Heart left ventricle (tissue), 16 donors: ENCODE measurements around the gene MAGI2. TPM values are rescaled to one million over a fixed set of nuclear protein-coding genes. Genes with fewer than 3 reads are reported as not detected.
A peak's percentile ranks its signal among the peaks of the same experiment; 100 is the strongest.

Experiments
- ATAC-seq, 4 donors: fragments of 200-7000 bp; cut with Tn5 transposase; one replicate each; pipeline ENCODE4 v1.9.1; 2020 to 2022; ENCODE audit warnings: moderate library complexity in 4 of 4, mild to moderate bottlenecking in 3 of 4, moderate number of reproducible peaks in 1 of 4
- DNase-seq, 5 donors: peaks; one replicate each; pipeline ENCODE4 v3.0.0-alpha.2; 2020
- H3K27ac ChIP-seq, 12 donors: fragments of 200-600 bp; sonication (generic) in 4 of 12; one replicate each; pipeline versions ENCODE4 v1.5.0 to v1.8.0; 2016 to 2022; ENCODE audit warnings: mild to moderate bottlenecking in 2 of 12
- H3K27me3 ChIP-seq, 9 donors: fragments of 200-600 bp; sonication (generic) in 2 of 9; one replicate each; pipeline versions ENCODE4 v1.5.1 to v1.8.0; 2016 to 2022; ENCODE audit warnings: mild to moderate bottlenecking in 3 of 9
- H3K36me3 ChIP-seq, 9 donors: fragments of 200-600 bp; sonication (generic) in 2 of 9; one replicate each; pipeline versions ENCODE4 v1.5.0 to v1.8.0; 2018 to 2022; ENCODE audit warnings: mild to moderate bottlenecking in 2 of 9
- H3K4me1 ChIP-seq, 12 donors: fragments of 200-600 bp; sonication (generic) in 4 of 12; one replicate each; pipeline versions ENCODE4 v1.5.0 to v1.8.0; 2016 to 2022; ENCODE audit warnings: mild to moderate bottlenecking in 3 of 12
- H3K4me3 ChIP-seq, 12 donors: fragments of 200-600 bp; sonication (generic) in 4 of 12; one replicate each; pipeline versions ENCODE4 v1.5.0 to v1.8.0; 2017 to 2022; ENCODE audit warnings: mild to moderate bottlenecking in 9 of 12, moderate library complexity in 4 of 12
- H3K9me3 ChIP-seq, 12 donors: fragments of 200-600 bp; sonication (generic) in 4 of 12; one replicate each; pipeline versions ENCODE4 v1.5.0 to v1.8.0; 2016 to 2022; ENCODE audit warnings: mild to moderate bottlenecking in 1 of 12
- CTCF ChIP-seq, 12 donors: fragments of 200-600 bp; sonication (generic) in 4 of 12; IDR thresholded peaks; one replicate each; pipeline versions ENCODE4 v1.5.0 to v1.8.0; 2018 to 2022; ENCODE audit warnings: antibody characterized with exemption in 12 of 12, mild to moderate bottlenecking in 5 of 12
- POLR2A ChIP-seq, 2 donors: fragments of 450-650 bp; IDR thresholded peaks; one replicate each; pipeline ENCODE4 v1.6.1; 2017; ENCODE audit warnings: antibody characterized with exemption in 2 of 2, mild to moderate bottlenecking in 2 of 2, moderate library complexity in 2 of 2
- WGBS, 4 donors: extraction: QIAGEN DNeasy Blood & Tissue Kit in 2 of 4; methylation state at CpG; one replicate each; pipeline versions ENCODE4 v1.1.5 to v1.1.7; 2013 to 2018; 5-methylcytosine and 5-hydroxymethylcytosine counted together
- intact Hi-C, 10 donors: fragments of 100-400 bp; cut with DNase I; formaldehyde crosslinking; loops; one replicate each; pipeline versions ENCODE4 v1.11.1 to v1.14.2; 2022
- polyA plus RNA-seq, 2 donors: library from polyadenylated mRNA; stranded (reverse); fragments of 200-250 nt; gene quantifications; one replicate each; pipeline ENCODE4 v1.2.3, GENCODE V29; 2013
- total RNA-seq, 9 donors: library from RNA; depleted of rRNA in 2 of 9; stranded (reverse); fragments of >200 nt in 2 of 9; fragmentation: NEBNext Ultra II Directional in 3 of 9; extraction: Animal tissue kit (Norgen Biotek cat#: 25700) in 3 of 9; gene quantifications; one replicate each; pipeline versions ENCODE4 v1.1.0 to v1.2.4, GENCODE V29; 2016 to 2023
- donor health status: ischemic (EF 13 %, LVEDD 7.1; RV severe dilation, severe dysfunction).
- donor health status: healthy with polysubstance abuse.
- donor health status: DM: no; HTN: yes; CAD: no.
- donor health status: DM: no; HTN: no; CAD: no.
- donor health status: ischemic (EF 25% LVEDD 6.9; RV normal size, moderate dysfunction).
- donor health status: ischemic (EF 25% LVEDD 5.7; RV mildly dilated, moderate dysfunction).
- donor health status: healthy.
- donor health status: DM: yes; HTN: yes; CAD: no.
- donor health status: ischemic (EF 35%, LVEDD 5.7; RV mildly dilated, moderate dysfunction).
- donor health status: nonischemic (EF 11% LVEDD 7.7; RV severe dilation, severe dysfunction).
- donor health status: DM: yes; HTN: yes; CAD: no.
- donor health status: PGD.
- donor health status: ischemic (EF 29% LVEDD 5.4; RV normal size, mild dysfunction).
- donor health status: nonischemic (EF 23%, LVEDD 6.1; RV moderate dilation, normal function).

Gene MAGI2
- total and polyA plus RNA-seq, 11 donors = 1.1 to 6.8 (median 3.8) TPM

- Histone ChIP-seq H3K4me3 (no peak overlapping the region), H3K36me3 (no peaks in the 10 kb centered on the region), H3K27me3 (no peaks in the 10 kb centered on the region), H3K27ac (no peak overlapping the region), H3K9me3 (no peaks in the 10 kb centered on the region), H3K4me1 (no peaks in the 10 kb centered on the region)
- WGBS, 4 donors = 73 to 87% (median 80%) methylated on average over 1 of the region's 1 CpG
- no peak for ATAC-seq
- TF ChIP-seq CTCF (IDR thresholded peaks at IDR 0.05) = peak in 1 of 12 donors; percentile 16
- no peak for TF ChIP-seq POLR2A (IDR thresholded peaks at IDR 0.05)
- intact Hi-C loops = no loop called here
- no peak for DNase-seq
These were observed 1019.2 kb downstream of the MAGI2 start for GRCh38 chr7:78434281-78434680.

DNA sequence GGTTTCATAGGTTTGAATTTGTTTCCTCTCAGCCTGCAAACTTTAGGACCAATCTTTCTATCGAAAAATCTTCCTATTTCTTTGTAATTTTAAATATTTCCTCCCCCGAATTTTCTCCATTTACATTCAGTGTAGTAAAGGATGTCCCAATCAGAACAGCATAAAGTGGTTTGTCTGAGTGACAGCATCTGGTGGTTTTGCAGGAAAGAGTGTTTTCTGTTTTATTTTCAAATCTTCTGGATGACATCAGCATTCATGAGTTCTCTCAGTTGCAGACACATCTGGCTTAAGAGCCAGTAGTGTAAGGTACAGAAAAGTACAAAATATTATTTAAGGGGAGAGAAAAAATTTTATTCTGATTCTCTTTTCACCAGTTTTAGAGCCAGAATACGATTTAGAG is 1020.0 kb downstream of the MAGI2 start:
- DNase-seq (no peak), ATAC-seq (no peak)
- TF ChIP-seq CTCF (IDR thresholded peaks at IDR 0.05) = no peak
- no peak for TF ChIP-seq POLR2A (IDR thresholded peaks at IDR 0.05)

DNA sequence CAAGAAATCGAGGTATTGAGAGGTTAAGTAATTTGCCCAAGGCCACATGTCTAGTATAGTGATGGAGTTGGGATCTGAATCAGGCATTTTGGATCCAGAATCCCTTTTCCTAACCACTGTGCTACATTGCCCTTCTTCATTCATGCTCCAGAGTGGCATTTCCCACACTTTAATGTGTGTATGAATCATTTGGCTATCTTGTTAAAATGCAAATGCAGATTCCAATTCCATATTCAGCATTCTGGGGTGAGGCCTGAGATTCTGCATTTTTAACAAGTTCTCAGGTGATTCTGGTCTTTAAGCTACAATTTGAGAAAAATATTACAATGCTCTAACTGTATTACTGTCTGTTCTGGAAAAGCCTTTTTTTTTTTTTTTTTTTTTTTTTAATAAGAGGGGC is 1023.6 kb downstream of the MAGI2 start:
- no peak for DNase-seq
- H3K27me3 ChIP-seq = no peaks in the 10 kb centered on the region
- no peaks in the 10 kb centered on the region for H3K4me1 ChIP-seq
- no peaks in the 10 kb centered on the region for H3K9me3 ChIP-seq
- WGBS, 4 donors = 63 to 79% (median 77%) methylated on average over 1 of the region's 1 CpG
- H3K4me3 ChIP-seq = no peak overlapping the region
- H3K36me3 ChIP-seq = no peaks in the 10 kb centered on the region
- H3K27ac ChIP-seq = no peak overlapping the region
- intact Hi-C loops = no loop called here
- no peak for ATAC-seq
- TF ChIP-seq CTCF (IDR thresholded peaks at IDR 0.05) = no peak

More for the DNA sequence above, 1020.0 kb downstream of the MAGI2 start:
- intact Hi-C loops = no loop called here
- no peaks in the 10 kb centered on the region for H3K9me3 ChIP-seq
- no peak overlapping the region for H3K27ac ChIP-seq
- H3K27me3 ChIP-seq = no peaks in the 10 kb centered on the region
- no peaks in the 10 kb centered on the region for H3K36me3 ChIP-seq
- H3K4me1 ChIP-seq = no peaks in the 10 kb centered on the region
- WGBS, 4 donors = 80 to 85% (median 83%) methylated on average over 3 of the region's 3 CpGs
- H3K4me3 ChIP-seq = no peak overlapping the region

GRCh38 chr7:78427209-78427608 is 1026.3 kb downstream of the MAGI2 start:
- Histone ChIP-seq H3K4me1 (no peaks in the 10 kb centered on the region), H3K4me3 (no peak overlapping the region), H3K36me3 (no peaks in the 10 kb centered on the region), H3K9me3 (peaks cover 0 to 4% (median 0%) of the 10 kb centered on the region in 12 donors), H3K27ac (no peak overlapping the region), H3K27me3 (no peaks in the 10 kb centered on the region)
- TF ChIP-seq POLR2A (IDR thresholded peaks at IDR 0.05) (no peak), CTCF (IDR thresholded peaks at IDR 0.05) (no peak)
- DNase-seq = no peak
- ATAC-seq = no peak
- WGBS, 4 donors = 62 to 78% (median 74%) methylated on average over 1 of the region's 1 CpG
- intact Hi-C loops = no loop called here
